Ovary (tissue), 3 donors: Measurements from ENCODE around the gene TSLP.

ENCODE experiments used
- EP300 ChIP-seq: sonication (generic); formaldehyde crosslinking; IDR thresholded peaks from one replicate; pipeline ENCODE4 v1.6.1; 2017; ENCODE audit warnings: antibody characterized with exemption
- POLR2A ChIP-seq: fragments of 450-650 bp; IDR thresholded peaks from one replicate; pipeline ENCODE4 v1.6.1; 2017; ENCODE audit warnings: antibody characterized with exemption, mild to moderate bottlenecking, moderate library complexity
- TF ChIP-seq, protein P1 (sequence below), 3 donors: fragments of 450-650 bp in 2 of 3; fragments of 200-600 bp in 1 of 3; IDR thresholded peaks; one replicate each; pipeline versions ENCODE4 v1.5.1 to v1.8.0; 2016 to 2022; ENCODE audit warnings: antibody characterized with exemption in 3 of 3, mild to moderate bottlenecking in 1 of 3
- donor health status: DM: no; HTN: no; CAD: no.

DNA sequence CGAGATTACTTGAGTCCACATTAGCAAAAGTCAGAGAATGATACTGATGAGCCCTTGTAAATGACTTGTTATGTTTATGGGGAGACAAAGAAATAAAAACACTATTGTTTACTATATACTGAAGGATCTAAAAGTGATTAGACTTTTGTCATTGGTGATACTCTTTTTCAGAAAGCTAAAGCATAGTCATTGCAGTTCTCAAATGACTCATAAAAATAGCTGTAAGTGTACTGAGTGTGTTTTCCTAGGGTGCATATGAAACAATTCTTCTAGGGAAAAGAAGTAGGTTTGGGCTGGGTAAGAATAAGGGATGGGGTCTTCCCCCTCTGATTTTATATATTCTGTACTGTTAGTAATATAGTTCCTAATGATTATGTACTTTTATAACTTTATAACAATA lies 53.3 kb downstream of the TSLP start:
- TF ChIP-seq, protein P1, sequence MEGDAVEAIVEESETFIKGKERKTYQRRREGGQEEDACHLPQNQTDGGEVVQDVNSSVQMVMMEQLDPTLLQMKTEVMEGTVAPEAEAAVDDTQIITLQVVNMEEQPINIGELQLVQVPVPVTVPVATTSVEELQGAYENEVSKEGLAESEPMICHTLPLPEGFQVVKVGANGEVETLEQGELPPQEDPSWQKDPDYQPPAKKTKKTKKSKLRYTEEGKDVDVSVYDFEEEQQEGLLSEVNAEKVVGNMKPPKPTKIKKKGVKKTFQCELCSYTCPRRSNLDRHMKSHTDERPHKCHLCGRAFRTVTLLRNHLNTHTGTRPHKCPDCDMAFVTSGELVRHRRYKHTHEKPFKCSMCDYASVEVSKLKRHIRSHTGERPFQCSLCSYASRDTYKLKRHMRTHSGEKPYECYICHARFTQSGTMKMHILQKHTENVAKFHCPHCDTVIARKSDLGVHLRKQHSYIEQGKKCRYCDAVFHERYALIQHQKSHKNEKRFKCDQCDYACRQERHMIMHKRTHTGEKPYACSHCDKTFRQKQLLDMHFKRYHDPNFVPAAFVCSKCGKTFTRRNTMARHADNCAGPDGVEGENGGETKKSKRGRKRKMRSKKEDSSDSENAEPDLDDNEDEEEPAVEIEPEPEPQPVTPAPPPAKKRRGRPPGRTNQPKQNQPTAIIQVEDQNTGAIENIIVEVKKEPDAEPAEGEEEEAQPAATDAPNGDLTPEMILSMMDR (IDR thresholded peaks at IDR 0.05), result no peak
- TF ChIP-seq EP300 (no peak), POLR2A (no peak)
